ENCODE data around the gene VOPP1. TPM values are rescaled to one million over a fixed set of nuclear protein-coding genes. Genes with fewer than 3 reads are reported as not detected.

VOPP1 gene
- total RNA-seq, 4 donors from 2014 or later: 23.7 to 42.1 (median 37.5) TPM

GRCh38 chr7:55516409-55516808 is 55.9 kb downstream of the VOPP1 start:
- WGBS: 77% methylated on average over 4 of the region's 4 CpGs
- H3K4me1 ChIP-seq: peaks cover 5 to 15% (median 14%) of the 10 kb centered on the region in 4 donors
- no peaks in the 10 kb centered on the region for H3K9me3 ChIP-seq
- TF ChIP-seq POLR2AphosphoS5 (IDR thresholded peaks at IDR 0.05) (no peak), CTCF (IDR thresholded peaks at IDR 0.05) (no peak), POLR2A (IDR thresholded peaks at IDR 0.05; ENCODE audit: low read depth) (no peak), EP300 (IDR thresholded peaks at IDR 0.05) (no peak)
- H3K4me3 ChIP-seq: no peak overlapping the region
- H3K27ac ChIP-seq (replicated peaks in 1 of 4): no peak overlapping the region
- DNase-seq (ENCODE audit: extremely low spot score): no peak
- intact Hi-C loops (cut with DNase I): no loop called here
- peaks cover 0 to 50% (median 27%) of the 10 kb centered on the region in 4 donors for H3K36me3 ChIP-seq
- no peaks in the 10 kb centered on the region for H3K27me3 ChIP-seq

GRCh38 chr7:55515569-55516279 is 56.6 kb downstream of the VOPP1 start:
- Histone ChIP-seq H3K27ac (replicated peaks in 1 of 4) (no peak overlapping the region), H3K4me1 (peaks cover 5 to 14% (median 13%) of the 10 kb centered on the region in 4 donors), H3K36me3 (peaks cover 0 to 49% (median 27%) of the 10 kb centered on the region in 4 donors), H3K9me3 (no peaks in the 10 kb centered on the region), H3K27me3 (no peaks in the 10 kb centered on the region), H3K4me3 (no peak overlapping the region)
- intact Hi-C loops (cut with DNase I): no loop called here
- WGBS: 47% methylated on average over 13 of the region's 13 CpGs
- TF ChIP-seq POLR2A (IDR thresholded peaks at IDR 0.05; ENCODE audit: low read depth): no peak
- TF ChIP-seq CTCF (IDR thresholded peaks at IDR 0.05): no peak
- peak in 1 of 2 donors; percentile 45 for TF ChIP-seq POLR2AphosphoS5 (IDR thresholded peaks at IDR 0.05)
- TF ChIP-seq EP300 (IDR thresholded peaks at IDR 0.05): no peak
- no peak for DNase-seq (ENCODE audit: extremely low spot score)

- H3K36me3 ChIP-seq: peaks cover 0 to 42% (median 25%) of the 10 kb centered on the region in 4 donors
- H3K27me3 ChIP-seq: no peaks in the 10 kb centered on the region
- H3K4me1 ChIP-seq: peaks cover 5 to 14% (median 13%) of the 10 kb centered on the region in 4 donors
- DNase-seq (ENCODE audit: extremely low spot score): no peak
- H3K4me3 ChIP-seq: no peak overlapping the region
- no peak for TF ChIP-seq POLR2A (IDR thresholded peaks at IDR 0.05; ENCODE audit: low read depth)
- no peak for TF ChIP-seq POLR2AphosphoS5 (IDR thresholded peaks at IDR 0.05)
- TF ChIP-seq CTCF (IDR thresholded peaks at IDR 0.05): no peak
- no peak for TF ChIP-seq EP300 (IDR thresholded peaks at IDR 0.05)
- 98% methylated on average over 6 of the region's 6 CpGs for WGBS
- no peaks in the 10 kb centered on the region for H3K9me3 ChIP-seq
- intact Hi-C loops (cut with DNase I): no loop called here
- H3K27ac ChIP-seq (replicated peaks in 1 of 4): no peak overlapping the region
Measured at GRCh38 chr7:55514546-55515265, 57.6 kb downstream of the VOPP1 start.

- TF ChIP-seq POLR2AphosphoS5 (IDR thresholded peaks at IDR 0.05): no peak
- TF ChIP-seq POLR2A (IDR thresholded peaks at IDR 0.05; ENCODE audit: low read depth): no peak
- TF ChIP-seq CTCF (IDR thresholded peaks at IDR 0.05): no peak
- no peak for TF ChIP-seq EP300 (IDR thresholded peaks at IDR 0.05)
- H3K9me3 ChIP-seq: no peaks in the 10 kb centered on the region
- H3K4me3 ChIP-seq: no peak overlapping the region
- H3K27me3 ChIP-seq: no peaks in the 10 kb centered on the region
- intact Hi-C loops (cut with DNase I): no loop called here
- DNase-seq (ENCODE audit: extremely low spot score): no peak
- H3K36me3 ChIP-seq: peaks cover 0 to 37% (median 21%) of the 10 kb centered on the region in 4 donors
- peaks cover 5 to 21% (median 13%) of the 10 kb centered on the region in 4 donors for H3K4me1 ChIP-seq
- 83% methylated on average over 5 of the region's 5 CpGs for WGBS
- H3K27ac ChIP-seq (replicated peaks in 1 of 4): no peak overlapping the region
Measured at GRCh38 chr7:55513868-55514267, 58.4 kb downstream of the VOPP1 start.
